ENCODE data around the gene KSR1. TPM values are rescaled to one million over a fixed set of nuclear protein-coding genes. Genes with fewer than 3 reads are reported as not detected.
"Not testable (repeated sequence)": the region's sequence is repeated elsewhere in the genome, so short reads cannot be mapped to it uniquely, and the experiment has no call there.

KSR1 gene
- total RNA-seq, 3 donors from 2014 or later = 14.1 to 36.4 (median 24.0) TPM

DNA sequence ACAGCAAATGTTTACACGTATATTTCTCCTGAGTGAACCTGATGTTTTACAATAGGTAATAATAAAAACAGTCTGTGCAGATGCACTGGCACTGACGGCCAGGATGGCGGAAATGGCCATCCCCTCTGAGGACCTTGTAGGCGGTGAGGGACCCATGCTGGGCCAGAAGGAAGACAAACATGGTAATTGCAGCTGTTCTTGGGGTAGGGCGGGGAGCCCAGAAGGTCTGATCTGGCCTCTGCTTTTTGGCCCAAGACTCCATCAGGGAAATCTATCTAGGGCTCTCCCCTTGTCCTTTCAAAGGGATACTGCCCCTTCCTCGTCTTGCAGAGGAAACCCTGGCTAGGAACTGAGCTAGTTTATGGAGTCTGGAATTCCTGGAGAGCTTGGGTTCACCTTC, 167.4 kb downstream of the KSR1 start:
- Histone ChIP-seq H3K27me3 (no peaks in the 10 kb centered on the region), H3K27ac (no peak overlapping the region), H3K4me3 (no peak overlapping the region), H3K9me3 (no peaks in the 10 kb centered on the region), H3K4me1 (no peaks in the 10 kb centered on the region), H3K36me3 (no peaks in the 10 kb centered on the region)
- DNase-seq (ENCODE audit: low spot score in 2 of 2) = no peak
- TF ChIP-seq CTCF (IDR thresholded peaks at IDR 0.05) (no peak), POLR2A (IDR thresholded peaks at IDR 0.05) (no peak), POLR2AphosphoS5 (IDR thresholded peaks at IDR 0.05) (no peak)
- intact Hi-C loops (cut with DNase I; ENCODE audit: low total_unique reads) = no loop called here

- DNase-seq (ENCODE audit: low spot score in 2 of 2) = no peak
- no peaks in the 10 kb centered on the region for H3K27me3 ChIP-seq
- TF ChIP-seq POLR2AphosphoS5 (IDR thresholded peaks at IDR 0.05) (no peak), POLR2A (IDR thresholded peaks at IDR 0.05) (no peak), CTCF (IDR thresholded peaks at IDR 0.05) (no peak)
- H3K27ac ChIP-seq = no peak overlapping the region
- H3K4me3 ChIP-seq = no peak overlapping the region
- H3K36me3 ChIP-seq = no peaks in the 10 kb centered on the region
- no peaks in the 10 kb centered on the region for H3K9me3 ChIP-seq
- intact Hi-C loops (cut with DNase I; ENCODE audit: low total_unique reads) = no loop called here
- H3K4me1 ChIP-seq = no peaks in the 10 kb centered on the region
These were observed 168.3 kb downstream of the KSR1 start for GRCh38 chr17:27624539-27624938.

GRCh38 chr17:27625856-27626255, 169.6 kb downstream of the KSR1 start:
- no peaks in the 10 kb centered on the region for H3K36me3 ChIP-seq
- H3K27ac ChIP-seq = no peak overlapping the region
- no peak for DNase-seq (ENCODE audit: low spot score in 2 of 2)
- no peaks in the 10 kb centered on the region for H3K27me3 ChIP-seq
- H3K4me3 ChIP-seq = no peak overlapping the region
- no peaks in the 10 kb centered on the region for H3K9me3 ChIP-seq
- TF ChIP-seq CTCF (IDR thresholded peaks at IDR 0.05) = no peak
- no peak for TF ChIP-seq POLR2A (IDR thresholded peaks at IDR 0.05)
- peaks cover 0 to 1% of the 10 kb centered on the region in 2 donors for H3K4me1 ChIP-seq
- intact Hi-C loops (cut with DNase I; ENCODE audit: low total_unique reads) = no loop called here

GRCh38 chr17:27627514-27627913, 171.3 kb downstream of the KSR1 start:
- DNase-seq (ENCODE audit: low spot score in 2 of 2) = no peak
- peaks cover 0 to 15% of the 10 kb centered on the region in 2 donors for H3K4me1 ChIP-seq
- H3K27me3 ChIP-seq = no peaks in the 10 kb centered on the region
- TF ChIP-seq POLR2AphosphoS5 (IDR thresholded peaks at IDR 0.05) (no peak), CTCF (IDR thresholded peaks at IDR 0.05) (no peak), POLR2A (IDR thresholded peaks at IDR 0.05) (no peak)
- no peaks in the 10 kb centered on the region for H3K36me3 ChIP-seq
- no peaks in the 10 kb centered on the region for H3K9me3 ChIP-seq
- no peak overlapping the region for H3K4me3 ChIP-seq
- intact Hi-C loops (cut with DNase I; ENCODE audit: low total_unique reads) = no loop called here
- H3K27ac ChIP-seq = no peak overlapping the region

GRCh38 chr17:27628376-27628775, 172.1 kb downstream of the KSR1 start:
- DNase-seq (ENCODE audit: low spot score in 2 of 2) = no peak
- H3K27ac ChIP-seq = no peak overlapping the region
- H3K9me3 ChIP-seq = no peaks in the 10 kb centered on the region
- no peaks in the 10 kb centered on the region for H3K27me3 ChIP-seq
- H3K4me3 ChIP-seq = no peak overlapping the region
- intact Hi-C loops (cut with DNase I; ENCODE audit: low total_unique reads) = no loop called here
- H3K4me1 ChIP-seq = peaks cover 4 to 20% of the 10 kb centered on the region in 2 donors
- no peaks in the 10 kb centered on the region for H3K36me3 ChIP-seq
- TF ChIP-seq CTCF (IDR thresholded peaks at IDR 0.05) (no peak), POLR2A (IDR thresholded peaks at IDR 0.05) (no peak), POLR2AphosphoS5 (IDR thresholded peaks at IDR 0.05) (no peak)

DNA sequence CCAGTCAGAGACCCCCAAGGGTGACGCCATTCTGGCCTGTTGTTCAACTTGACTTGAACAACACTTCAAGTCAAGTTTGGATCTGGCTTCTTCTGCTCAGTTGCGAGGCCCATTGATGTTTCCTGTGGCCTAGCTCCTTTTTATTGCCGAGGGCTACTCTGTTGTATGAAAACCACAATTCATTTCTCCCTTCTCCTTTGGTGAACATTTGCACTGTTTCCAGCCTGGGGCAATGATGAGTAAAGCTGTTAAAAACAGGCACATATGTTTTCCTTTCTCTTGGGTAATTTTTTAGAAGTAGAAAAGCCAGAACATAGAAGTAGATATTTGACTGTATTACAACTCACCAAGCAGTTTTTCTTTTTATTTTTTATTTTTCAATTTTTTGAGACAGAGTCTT, 173.0 kb downstream of the KSR1 start:
- H3K9me3 ChIP-seq; H3K4me3 ChIP-seq; H3K36me3 ChIP-seq; DNase-seq (ENCODE audit: low spot score in 2 of 2); intact Hi-C loops (cut with DNase I; ENCODE audit: low total_unique reads); H3K27me3 ChIP-seq: not testable (repeated sequence)
- H3K4me1 ChIP-seq = peaks cover 4 to 20% of the 10 kb centered on the region in 2 donors
- peak overlapping the region in 1 of 2 donors; percentile 12 for H3K27ac ChIP-seq

All from breast epithelium (tissue), 4 donors.